Measurements from ENCODE around the gene SLC24A3. TPM values are rescaled to one million over a fixed set of nuclear protein-coding genes. Genes with fewer than 3 reads are reported as not detected.

SLC24A3 gene
- total RNA-seq, 1 donor from 2014 or later: 0.11 TPM

DNA sequence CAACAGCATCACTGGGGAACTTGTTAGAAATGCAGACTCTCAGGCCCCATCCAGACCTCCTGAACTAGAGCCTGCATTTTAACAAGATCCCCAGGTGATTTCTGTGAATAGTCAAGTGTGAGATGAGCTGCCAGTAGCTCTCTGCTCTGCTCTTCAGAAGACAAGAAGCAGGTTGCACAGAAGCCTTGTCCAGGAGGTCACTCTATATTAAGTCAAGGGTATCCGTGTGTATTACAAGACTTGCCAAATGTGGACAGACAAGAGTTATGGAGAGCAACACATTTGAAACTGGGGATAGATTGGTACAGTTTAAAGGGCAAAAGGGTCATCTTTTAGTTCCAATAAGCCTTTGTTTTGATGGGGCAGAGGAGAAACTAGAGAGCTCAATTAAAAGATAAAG is 522.4 kb downstream of the SLC24A3 start:
- H3K27me3 Mint-ChIP-seq (ENCODE audit: unreplicated experiment): no peaks in the 10 kb centered on the region
- H3K4me3 Mint-ChIP-seq (ENCODE audit: unreplicated experiment): no peak overlapping the region
- H3K36me3 Mint-ChIP-seq (ENCODE audit: unreplicated experiment): no peaks in the 10 kb centered on the region
- DNase-seq (ENCODE audit: extremely low spot score, unreplicated experiment): no peak
- H3K9me3 Mint-ChIP-seq (ENCODE audit: unreplicated experiment): no peaks in the 10 kb centered on the region
- TF ChIP-seq, protein P1, sequence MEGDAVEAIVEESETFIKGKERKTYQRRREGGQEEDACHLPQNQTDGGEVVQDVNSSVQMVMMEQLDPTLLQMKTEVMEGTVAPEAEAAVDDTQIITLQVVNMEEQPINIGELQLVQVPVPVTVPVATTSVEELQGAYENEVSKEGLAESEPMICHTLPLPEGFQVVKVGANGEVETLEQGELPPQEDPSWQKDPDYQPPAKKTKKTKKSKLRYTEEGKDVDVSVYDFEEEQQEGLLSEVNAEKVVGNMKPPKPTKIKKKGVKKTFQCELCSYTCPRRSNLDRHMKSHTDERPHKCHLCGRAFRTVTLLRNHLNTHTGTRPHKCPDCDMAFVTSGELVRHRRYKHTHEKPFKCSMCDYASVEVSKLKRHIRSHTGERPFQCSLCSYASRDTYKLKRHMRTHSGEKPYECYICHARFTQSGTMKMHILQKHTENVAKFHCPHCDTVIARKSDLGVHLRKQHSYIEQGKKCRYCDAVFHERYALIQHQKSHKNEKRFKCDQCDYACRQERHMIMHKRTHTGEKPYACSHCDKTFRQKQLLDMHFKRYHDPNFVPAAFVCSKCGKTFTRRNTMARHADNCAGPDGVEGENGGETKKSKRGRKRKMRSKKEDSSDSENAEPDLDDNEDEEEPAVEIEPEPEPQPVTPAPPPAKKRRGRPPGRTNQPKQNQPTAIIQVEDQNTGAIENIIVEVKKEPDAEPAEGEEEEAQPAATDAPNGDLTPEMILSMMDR (IDR thresholded peaks at IDR 0.05): no peak
- H3K4me1 Mint-ChIP-seq (ENCODE audit: unreplicated experiment): peaks cover 37% of the 10 kb centered on the region
- H3K27ac Mint-ChIP-seq (ENCODE audit: unreplicated experiment): peak overlapping the region; percentile 85

DNA sequence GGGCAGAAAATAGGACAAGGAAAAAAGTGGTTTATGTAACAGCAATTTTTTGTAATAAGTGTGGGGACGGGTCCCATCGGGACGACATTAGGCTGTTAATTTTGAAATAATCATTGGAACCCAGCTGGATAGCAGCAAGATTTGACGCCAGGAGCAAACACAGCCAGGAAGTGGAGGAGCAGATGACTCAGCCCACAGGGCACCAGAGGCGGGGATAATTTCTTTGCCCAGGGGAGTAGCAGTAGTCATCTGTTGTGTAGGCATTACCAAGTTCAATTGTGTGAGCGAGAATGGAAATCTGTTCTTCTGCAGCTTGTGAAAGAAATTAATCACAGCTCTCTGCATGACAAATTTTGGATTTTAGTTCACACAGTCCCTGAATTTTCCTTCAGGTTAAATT is 523.0 kb downstream of the SLC24A3 start:
- Mint-ChIP-seq H3K36me3 (ENCODE audit: unreplicated experiment) (no peaks in the 10 kb centered on the region), H3K4me3 (ENCODE audit: unreplicated experiment) (peak overlapping the region; percentile 49)

DNA sequence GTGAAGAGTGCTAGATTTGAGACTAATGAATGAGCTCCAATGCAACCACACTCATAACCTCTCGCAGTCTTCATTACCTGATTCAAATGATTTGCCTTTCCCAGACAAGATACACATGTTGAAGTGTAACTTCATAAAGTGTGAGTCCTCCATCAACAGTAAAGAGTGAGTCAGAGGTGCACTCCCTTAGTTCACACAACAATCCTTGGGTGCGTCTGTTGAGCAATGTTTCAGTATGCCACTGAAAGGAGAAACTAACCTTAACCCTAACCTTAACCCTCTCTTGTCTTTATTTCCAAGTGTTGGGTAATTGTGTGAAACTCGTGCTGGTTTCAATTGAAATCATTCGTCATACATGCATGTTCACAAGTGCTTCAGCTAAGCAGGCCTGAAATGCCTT is 524.6 kb downstream of the SLC24A3 start:
- Mint-ChIP-seq H3K4me3 (ENCODE audit: unreplicated experiment) (no peak overlapping the region), H3K27me3 (ENCODE audit: unreplicated experiment) (peaks cover 4% of the 10 kb centered on the region), H3K9me3 (ENCODE audit: unreplicated experiment) (no peaks in the 10 kb centered on the region), H3K36me3 (ENCODE audit: unreplicated experiment) (no peaks in the 10 kb centered on the region), H3K4me1 (ENCODE audit: unreplicated experiment) (peaks cover 37% of the 10 kb centered on the region), H3K27ac (ENCODE audit: unreplicated experiment) (peak overlapping the region; percentile 57)
- TF ChIP-seq, protein P1 (IDR thresholded peaks at IDR 0.05): no peak
- no peak for DNase-seq (ENCODE audit: extremely low spot score, unreplicated experiment)

More for the DNA sequence above, 523.0 kb downstream of the SLC24A3 start:
- peak overlapping the region; percentile 85 for H3K27ac Mint-ChIP-seq (ENCODE audit: unreplicated experiment)
- TF ChIP-seq, protein P1 (IDR thresholded peaks at IDR 0.05): no peak
- no peaks in the 10 kb centered on the region for H3K9me3 Mint-ChIP-seq (ENCODE audit: unreplicated experiment)
- peaks cover 37% of the 10 kb centered on the region for H3K4me1 Mint-ChIP-seq (ENCODE audit: unreplicated experiment)
- no peak for DNase-seq (ENCODE audit: extremely low spot score, unreplicated experiment)
- no peaks in the 10 kb centered on the region for H3K27me3 Mint-ChIP-seq (ENCODE audit: unreplicated experiment)

GRCh38 chr20:19738951-19739350 is 526.5 kb downstream of the SLC24A3 start:
- H3K27ac Mint-ChIP-seq (ENCODE audit: unreplicated experiment): no peak overlapping the region
- H3K36me3 Mint-ChIP-seq (ENCODE audit: unreplicated experiment): no peaks in the 10 kb centered on the region
- H3K4me1 Mint-ChIP-seq (ENCODE audit: unreplicated experiment): peaks cover 37% of the 10 kb centered on the region
- peaks cover 4% of the 10 kb centered on the region for H3K27me3 Mint-ChIP-seq (ENCODE audit: unreplicated experiment)
- DNase-seq (ENCODE audit: extremely low spot score, unreplicated experiment): no peak
- H3K4me3 Mint-ChIP-seq (ENCODE audit: unreplicated experiment): no peak overlapping the region
- H3K9me3 Mint-ChIP-seq (ENCODE audit: unreplicated experiment): no peaks in the 10 kb centered on the region
- TF ChIP-seq, protein P1 (IDR thresholded peaks at IDR 0.05): no peak

DNA sequence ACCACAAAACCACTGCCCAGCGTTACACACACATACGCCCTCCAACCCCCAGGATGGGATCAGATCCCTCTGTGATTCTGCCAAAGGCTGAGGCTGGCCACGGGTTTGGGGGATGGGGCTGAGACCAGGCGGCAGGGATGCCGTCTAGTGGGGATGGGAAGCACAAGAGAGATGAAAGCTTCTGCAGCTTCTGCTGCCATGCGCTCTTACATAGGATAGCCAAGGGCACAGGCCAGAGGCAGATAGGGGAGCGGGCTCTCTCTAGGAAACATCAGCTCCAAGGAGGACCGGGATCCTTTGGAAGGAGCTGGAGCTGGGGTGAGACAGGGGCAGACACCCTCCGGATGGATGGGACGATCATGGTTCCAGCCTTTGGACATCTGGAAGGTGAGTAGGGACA is 526.9 kb downstream of the SLC24A3 start:
- Mint-ChIP-seq H3K27ac (ENCODE audit: unreplicated experiment) (no peak overlapping the region), H3K36me3 (ENCODE audit: unreplicated experiment) (no peaks in the 10 kb centered on the region), H3K27me3 (ENCODE audit: unreplicated experiment) (peaks cover 4% of the 10 kb centered on the region), H3K4me1 (ENCODE audit: unreplicated experiment) (peaks cover 34% of the 10 kb centered on the region), H3K9me3 (ENCODE audit: unreplicated experiment) (no peaks in the 10 kb centered on the region), H3K4me3 (ENCODE audit: unreplicated experiment) (no peak overlapping the region)
- peak; percentile 79 for DNase-seq (ENCODE audit: extremely low spot score, unreplicated experiment)
- TF ChIP-seq, protein P1 (IDR thresholded peaks at IDR 0.05): no peak
